ENCODE data around the gene SMARCB1.

Gene SMARCB1

GRCh38 chr22:23762842-23763578 is 23.8 kb upstream of the SMARCB1 start, which contains the start of gene C22orf15:
C22orf15 (plus strand) TSS chr22:23762990; CDS start chr22:23763307, 317 bp downstream.
- no peak for DNase-seq (ENCODE audit: low read depth in 2 of 2)

GRCh38 chr22:23763579-23763945 is 23.2 kb upstream of the SMARCB1 start:
- DNase-seq (ENCODE audit: low read depth in 2 of 2): no peak

GRCh38 chr22:23763954-23764353 is 22.8 kb upstream of the SMARCB1 start:
- DNase-seq (ENCODE audit: low read depth in 2 of 2): no peak

GRCh38 chr22:23764899-23765881 is 21.6 kb upstream of the SMARCB1 start:
- DNase-seq (ENCODE audit: low read depth in 2 of 2): no peak

GRCh38 chr22:23767303-23767672 is 19.5 kb upstream of the SMARCB1 start:
- no peak for DNase-seq (ENCODE audit: low read depth in 2 of 2)

GRCh38 chr22:23767673-23768548 is 18.9 kb upstream of the SMARCB1 start, which contains the start of gene CHCHD10:
CHCHD10 (minus strand) TSS chr22:23767972; CDS start chr22:23767874, 98 bp downstream.
- peak in 1 of 2 experiments; percentile 43 for DNase-seq (ENCODE audit: low read depth in 2 of 2)

- no peak for DNase-seq (ENCODE audit: low read depth in 2 of 2)
Observed at GRCh38 chr22:23769321-23769965, 17.3 kb upstream of the SMARCB1 start.

GRCh38 chr22:23772315-23772648 is 14.5 kb upstream of the SMARCB1 start:
- DNase-seq (ENCODE audit: low read depth in 2 of 2): no peak

GRCh38 chr22:23772649-23773473 is 13.9 kb upstream of the SMARCB1 start, which contains the start of gene MMP11:
MMP11 (plus strand) TSS chr22:23772849; CDS start chr22:23772871, 22 bp downstream.
- DNase-seq (ENCODE audit: low read depth in 2 of 2): no peak

- no peak for DNase-seq (ENCODE audit: low read depth in 2 of 2)
Observed at GRCh38 chr22:23773483-23774113, 13.2 kb upstream of the SMARCB1 start.

GRCh38 chr22:23774114-23774921 is 12.4 kb upstream of the SMARCB1 start:
- DNase-seq (ENCODE audit: low read depth in 2 of 2): no peak

GRCh38 chr22:23774922-23775436 is 11.8 kb upstream of the SMARCB1 start:
- DNase-seq (ENCODE audit: low read depth in 2 of 2): no peak

GRCh38 chr22:23775779-23776375 is 10.9 kb upstream of the SMARCB1 start:
- no peak for DNase-seq (ENCODE audit: low read depth in 2 of 2)

- no peak for DNase-seq (ENCODE audit: low read depth in 2 of 2)
Observed at GRCh38 chr22:23777776-23778576, 8.8 kb upstream of the SMARCB1 start.

GRCh38 chr22:23778577-23778900 is 8.2 kb upstream of the SMARCB1 start:
- no peak for DNase-seq (ENCODE audit: low read depth in 2 of 2)

- DNase-seq (ENCODE audit: low read depth in 2 of 2): no peak
Observed at GRCh38 chr22:23779083-23779482, 7.7 kb upstream of the SMARCB1 start.

GRCh38 chr22:23779731-23780130 is 7.0 kb upstream of the SMARCB1 start:
- no peak for DNase-seq (ENCODE audit: low read depth in 2 of 2)

Measured in fibroblast of skin of left quadriceps (primary cell).